Lower leg skin (tissue), 4 donors: Measurements from ENCODE around the gene FAM153A. TPM values are rescaled to one million over a fixed set of nuclear protein-coding genes. Genes with fewer than 3 reads are reported as not detected.
"Not testable (repeated sequence)": the region's sequence is repeated elsewhere in the genome, so short reads cannot be mapped to it uniquely, and the experiment has no call there.

Experiments
- DNase-seq, 2 donors: peaks; one replicate each; pipeline ENCODE4 v3.0.0-alpha.2; 2019; ENCODE audit warnings: low spot score in 2 of 2
- H3K4me3 ChIP-seq: fragments of 200-600 bp; sonication (generic); 2 replicates; pipeline ENCODE4 v1.5.1; 2017; ENCODE audit warnings: mild to moderate bottlenecking, low read depth; ENCODE audit not compliant: poor library complexity, severe bottlenecking
- WGBS, 2 donors: methylation state at CpG; one replicate each; pipeline ENCODE4 v1.1.5; 2018; 5-methylcytosine and 5-hydroxymethylcytosine counted together
- intact Hi-C: fragments of 100-400 bp; cut with DNase I; formaldehyde crosslinking; loops from one replicate; pipeline ENCODE4 v1.15.0; 2023; ENCODE audit warnings: low total_unique reads
- total RNA-seq, 4 donors: library from RNA; depleted of rRNA; stranded (reverse); fragments of >200 nt; gene quantifications; one replicate each; pipeline ENCODE4 v1.1.0, GENCODE V29; 2016

The FAM153A gene
- total RNA-seq, 4 donors from 2014 or later: 1.5 to 9.3 (median 3.8) TPM

GRCh38 chr5:177693671-177694517 lies 88.8 kb downstream of the FAM153A start:
- intact Hi-C loops, H3K4me3 ChIP-seq, DNase-seq: not testable (repeated sequence)
- 74 to 79% methylated on average over 6 of the region's 8 CpGs for WGBS, 2 donors

GRCh38 chr5:177692969-177693368 lies 89.7 kb downstream of the FAM153A start:
- H3K4me3 ChIP-seq, intact Hi-C loops, DNase-seq: not testable (repeated sequence)
- 70 to 77% methylated on average over 3 to 6 of the region's 7 CpGs for WGBS, 2 donors

GRCh38 chr5:177692507-177692906 lies 90.2 kb downstream of the FAM153A start:
- intact Hi-C loops, H3K4me3 ChIP-seq, DNase-seq: not testable (repeated sequence)
- 7 to 24% methylated on average over 1 of the region's 1 CpG for WGBS, 2 donors

- DNase-seq, H3K4me3 ChIP-seq, intact Hi-C loops: not testable (repeated sequence)
- 84 to 88% methylated on average over 12 of the region's 12 CpGs for WGBS, 2 donors
These were observed 93.6 kb downstream of the FAM153A start for GRCh38 chr5:177689011-177689610.

GRCh38 chr5:177688091-177688490 lies 94.6 kb downstream of the FAM153A start:
- 96 to 98% methylated on average over 4 to 6 of the region's 32 CpGs for WGBS, 2 donors
- DNase-seq, intact Hi-C loops, H3K4me3 ChIP-seq: not testable (repeated sequence)

- DNase-seq, H3K4me3 ChIP-seq, intact Hi-C loops: not testable (repeated sequence)
- 30 to 53% methylated on average over 1 of the region's 1 CpG for WGBS, 2 donors
These were observed 100.8 kb downstream of the FAM153A start for GRCh38 chr5:177681920-177682319.

Other genes with a start within 250 kb of the FAM153A start
- gene FAM193B, start 228.3 kb downstream of the FAM153A start, total RNA-seq: 100 to 1,000 TPM in 1 of 4 donors, 10 to 100 TPM in 3; 57.0 to 128 (median 69.7) TPM
- gene TMED9, start 190.7 kb downstream of the FAM153A start, total RNA-seq: 10 to 100 TPM; 70.4 to 95.7 (median 80.4) TPM
- 10 to 100 TPM; 11.8 to 17.8 (median 16.4) TPM for gene B4GALT7, start 182.8 kb downstream of the FAM153A start, total RNA-seq
- not detected for gene PROP1, start 213.3 kb upstream of the FAM153A start, total RNA-seq